Uterus (tissue), 4 donors: ENCODE data around the gene ATP11A. TPM values are rescaled to one million over a fixed set of nuclear protein-coding genes. Genes with fewer than 3 reads are reported as not detected.

ENCODE experiments used
- DNase-seq, 2 donors: peaks; one replicate each; pipeline ENCODE4 v3.0.0-alpha.2; 2019 to 2020
- H3K27ac ChIP-seq, 2 donors: fragments of 200-600 bp; sonication (generic); 1 replicate in 1 of 2; 2 replicates in 1 of 2; pipeline ENCODE4 v1.5.1; 2016 to 2018
- H3K27me3 ChIP-seq, 2 donors: fragments of 200-600 bp; sonication (generic); one replicate each; pipeline ENCODE4 v1.5.1; 2018 to 2019; ENCODE audit warnings: control low read depth in 1 of 2
- H3K36me3 ChIP-seq, 2 donors: fragments of 200-600 bp; sonication (generic); one replicate each; pipeline ENCODE4 v1.5.1; 2019; ENCODE audit warnings: control low read depth in 1 of 2
- H3K4me1 ChIP-seq, 2 donors: fragments of 200-600 bp; sonication (generic); one replicate each; pipeline ENCODE4 v1.5.1; 2018 to 2019; ENCODE audit warnings: control low read depth in 1 of 2
- H3K4me3 ChIP-seq, 2 donors: fragments of 200-600 bp; sonication (generic); 1 replicate in 1 of 2; 2 replicates in 1 of 2; pipeline ENCODE4 v1.5.1; 2018 to 2019; ENCODE audit warnings: mild to moderate bottlenecking in 1 of 2
- H3K9me3 ChIP-seq, 2 donors: fragments of 200-600 bp; sonication (generic); one replicate each; pipeline ENCODE4 v1.5.1; 2019; ENCODE audit warnings: control low read depth in 1 of 2
- POLR2A ChIP-seq, 2 donors: fragments of 450-650 bp; IDR thresholded peaks; one replicate each; pipeline ENCODE4 v1.6.1; 2016; ENCODE audit warnings: antibody characterized with exemption in 2 of 2, mild to moderate bottlenecking in 1 of 2, moderate library complexity in 1 of 2
- intact Hi-C: fragments of 100-400 bp; cut with DNase I; formaldehyde crosslinking; loops from one replicate; pipeline ENCODE4 v1.15.1; 2023; ENCODE audit warnings: low total_unique reads
- total RNA-seq, 4 donors: library from RNA; depleted of rRNA in 3 of 4; stranded (reverse); fragments of >200 nt in 3 of 4; gene quantifications; one replicate each; pipeline versions ENCODE4 v1.1.0 to v1.2.4, GENCODE V29; 2014 to 2023
- TF ChIP-seq, protein P1 (sequence below), 4 experiments: fragments of 200-600 bp in 2 of 4; fragments of 450-650 bp in 2 of 4; sonication (generic) in 2 of 4; IDR thresholded peaks; one replicate each; pipeline ENCODE4 v1.5.1; 2016 to 2019; ENCODE audit warnings: antibody characterized with exemption in 4 of 4, mild to moderate bottlenecking in 2 of 4, moderate library complexity in 1 of 4
- donor health status: DM: yes; HTN: yes; CAD: no.

Gene ATP11A
- total RNA-seq, 4 donors from 2014 or later, result 12.8 to 149 (median 22.8) TPM

GRCh38 chr13:112902101-112902651 lies 212.3 kb downstream of the ATP11A start:
- intact Hi-C loops, result no loop called here
- Histone ChIP-seq H3K4me1 (no peaks in the 10 kb centered on the region), H3K27ac (no peak overlapping the region), H3K4me3 (no peak overlapping the region), H3K27me3 (no peaks in the 10 kb centered on the region), H3K9me3 (no peaks in the 10 kb centered on the region), H3K36me3 (no peaks in the 10 kb centered on the region)
- TF ChIP-seq, protein P1, sequence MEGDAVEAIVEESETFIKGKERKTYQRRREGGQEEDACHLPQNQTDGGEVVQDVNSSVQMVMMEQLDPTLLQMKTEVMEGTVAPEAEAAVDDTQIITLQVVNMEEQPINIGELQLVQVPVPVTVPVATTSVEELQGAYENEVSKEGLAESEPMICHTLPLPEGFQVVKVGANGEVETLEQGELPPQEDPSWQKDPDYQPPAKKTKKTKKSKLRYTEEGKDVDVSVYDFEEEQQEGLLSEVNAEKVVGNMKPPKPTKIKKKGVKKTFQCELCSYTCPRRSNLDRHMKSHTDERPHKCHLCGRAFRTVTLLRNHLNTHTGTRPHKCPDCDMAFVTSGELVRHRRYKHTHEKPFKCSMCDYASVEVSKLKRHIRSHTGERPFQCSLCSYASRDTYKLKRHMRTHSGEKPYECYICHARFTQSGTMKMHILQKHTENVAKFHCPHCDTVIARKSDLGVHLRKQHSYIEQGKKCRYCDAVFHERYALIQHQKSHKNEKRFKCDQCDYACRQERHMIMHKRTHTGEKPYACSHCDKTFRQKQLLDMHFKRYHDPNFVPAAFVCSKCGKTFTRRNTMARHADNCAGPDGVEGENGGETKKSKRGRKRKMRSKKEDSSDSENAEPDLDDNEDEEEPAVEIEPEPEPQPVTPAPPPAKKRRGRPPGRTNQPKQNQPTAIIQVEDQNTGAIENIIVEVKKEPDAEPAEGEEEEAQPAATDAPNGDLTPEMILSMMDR (IDR thresholded peaks at IDR 0.05), result no peak
- no peak for TF ChIP-seq POLR2A (IDR thresholded peaks at IDR 0.05)
- DNase-seq, result no peak

GRCh38 chr13:112902669-112903068 lies 212.8 kb downstream of the ATP11A start:
- intact Hi-C loops, result no loop called here
- Histone ChIP-seq H3K9me3 (no peaks in the 10 kb centered on the region), H3K27me3 (no peaks in the 10 kb centered on the region), H3K4me1 (no peaks in the 10 kb centered on the region), H3K4me3 (no peak overlapping the region), H3K36me3 (no peaks in the 10 kb centered on the region), H3K27ac (no peak overlapping the region)
- no peak for DNase-seq
- TF ChIP-seq, protein P1 (IDR thresholded peaks at IDR 0.05), result no peak
- no peak for TF ChIP-seq POLR2A (IDR thresholded peaks at IDR 0.05)

GRCh38 chr13:112903071-112903577 lies 213.3 kb downstream of the ATP11A start:
- Histone ChIP-seq H3K27ac (no peak overlapping the region), H3K4me1 (no peaks in the 10 kb centered on the region), H3K36me3 (no peaks in the 10 kb centered on the region), H3K27me3 (no peaks in the 10 kb centered on the region), H3K4me3 (no peak overlapping the region), H3K9me3 (no peaks in the 10 kb centered on the region)
- intact Hi-C loops, result no loop called here
- TF ChIP-seq, protein P1 (IDR thresholded peaks at IDR 0.05), result no peak
- DNase-seq, result no peak

GRCh38 chr13:112903606-112904195 lies 213.9 kb downstream of the ATP11A start:
- DNase-seq, result no peak
- Histone ChIP-seq H3K27ac (no peak overlapping the region), H3K4me1 (no peaks in the 10 kb centered on the region)

GRCh38 chr13:112904436-112904960 lies 214.7 kb downstream of the ATP11A start:
- intact Hi-C loops, result no loop called here
- no peak overlapping the region for H3K27ac ChIP-seq
- TF ChIP-seq POLR2A (IDR thresholded peaks at IDR 0.05), result no peak
- TF ChIP-seq, protein P1 (IDR thresholded peaks at IDR 0.05), result no peak

More at GRCh38 chr13:112903606-112904195, 213.9 kb downstream of the ATP11A start:
- Histone ChIP-seq H3K27me3 (no peaks in the 10 kb centered on the region), H3K36me3 (no peaks in the 10 kb centered on the region), H3K4me3 (no peak overlapping the region), H3K9me3 (no peaks in the 10 kb centered on the region)
- TF ChIP-seq, protein P1 (IDR thresholded peaks at IDR 0.05), result no peak
- no peak for TF ChIP-seq POLR2A (IDR thresholded peaks at IDR 0.05)
- intact Hi-C loops, result no loop called here

More at GRCh38 chr13:112904436-112904960, 214.7 kb downstream of the ATP11A start:
- Histone ChIP-seq H3K4me3 (no peak overlapping the region), H3K4me1 (no peaks in the 10 kb centered on the region), H3K9me3 (no peaks in the 10 kb centered on the region), H3K27me3 (no peaks in the 10 kb centered on the region), H3K36me3 (no peaks in the 10 kb centered on the region)
- no peak for DNase-seq
